Natural killer cell (primary cell): Measurements from ENCODE around the gene NDUFC2. TPM values are rescaled to one million over a fixed set of nuclear protein-coding genes. Genes with fewer than 3 reads are reported as not detected.
"Not testable (repeated sequence)": the region's sequence is repeated elsewhere in the genome, so short reads cannot be mapped to it uniquely, and the experiment has no call there.

ENCODE experiments used
- ATAC-seq, 3 donors: fragments of 150-1000 bp in 2 of 3; fragments of 200-7000 bp in 1 of 3; cut with Tn5 transposase; 1 replicate in 1 of 3; 2 replicates in 2 of 3; pipeline ENCODE4 v1.10.0; 2021; ENCODE audit warnings: mild to moderate bottlenecking in 2 of 3, moderate library complexity in 2 of 3
- DNase-seq, 2 donors: peaks; one replicate each; pipeline versions ENCODE4 v3.0.0 to v3.0.0-alpha.2; 2013 to 2021; ENCODE audit warnings: mixed read lengths in 1 of 2
- H3K27ac ChIP-seq: one replicate; pipeline ENCODE4 v1.5.1; 2013; ENCODE audit warnings: mild to moderate bottlenecking, low read length
- H3K27me3 ChIP-seq: one replicate; pipeline ENCODE4 v1.6.1; 2013; ENCODE audit warnings: low read length; ENCODE audit not compliant: control insufficient read depth, insufficient read depth
- H3K36me3 ChIP-seq: one replicate; pipeline ENCODE4 v1.6.1; 2013; ENCODE audit warnings: low read length; ENCODE audit not compliant: control insufficient read depth, insufficient read depth
- H3K4me1 ChIP-seq: one replicate; pipeline ENCODE4 v1.6.1; 2013; ENCODE audit warnings: low read length; ENCODE audit not compliant: control insufficient read depth, insufficient read depth
- H3K4me3 ChIP-seq: one replicate; pipeline ENCODE4 v1.5.1; 2013; ENCODE audit warnings: low read length
- H3K9me3 ChIP-seq: one replicate; pipeline ENCODE4 v1.6.1; 2013; ENCODE audit warnings: low read length; ENCODE audit not compliant: control insufficient read depth, insufficient read depth
- H3K27ac Mint-ChIP-seq, 2 donors: one replicate each; pipeline ENCODE4 v1.8.0; 2022; ENCODE audit warnings: mild to moderate bottlenecking in 2 of 2, mixed read lengths in 2 of 2, moderate library complexity in 1 of 2
- H3K27me3 Mint-ChIP-seq, 2 donors: one replicate each; pipeline ENCODE4 v1.8.0; 2022; ENCODE audit warnings: low read depth in 2 of 2, mixed read lengths in 2 of 2
- H3K36me3 Mint-ChIP-seq: one replicate; pipeline ENCODE4 v1.8.0; 2022; ENCODE audit warnings: mixed read lengths
- H3K4me1 Mint-ChIP-seq, 2 donors: one replicate each; pipeline ENCODE4 v1.8.0; 2022; ENCODE audit warnings: mixed read lengths in 2 of 2
- H3K4me3 Mint-ChIP-seq: one replicate; pipeline ENCODE4 v1.8.0; 2022; ENCODE audit warnings: mild to moderate bottlenecking, moderate library complexity, mixed read lengths
- H3K9me3 Mint-ChIP-seq, 2 donors: one replicate each; pipeline ENCODE4 v1.8.0; 2022; ENCODE audit warnings: mixed read lengths in 2 of 2
- CTCF ChIP-seq: fragments of 200-600 bp; IDR thresholded peaks from one replicate; pipeline ENCODE4 v1.8.0; 2022; ENCODE audit warnings: antibody characterized with exemption
- WGBS: methylation state at CpG from one replicate; pipeline ENCODE4 v1.1.7; 2013; ENCODE audit warnings: missing lambda C conversion rate; ENCODE audit not compliant: insufficient coverage; 5-methylcytosine and 5-hydroxymethylcytosine counted together
- intact Hi-C: fragments of 100-400 bp; cut with micrococcal nuclease; formaldehyde crosslinking; loops from one replicate; pipeline ENCODE4 v1.14.2; 2022
- total RNA-seq, 4 donors: library from RNA; stranded (reverse); fragments of 120-200 nt in 1 of 4; gene quantifications; one replicate each; pipeline versions ENCODE4 v1.2.3 to v1.2.4, GENCODE V29; 2013 to 2022

Gene NDUFC2
- total RNA-seq, 3 donors from 2014 or later (not counting 1 experiment from before 2014, with no cell fraction given): 51.8 to 75.4 (median 60.2) TPM

GRCh38 chr11:78062671-78063070 lies 17.0 kb downstream of the NDUFC2 start:
- peaks cover 4% of the 10 kb centered on the region for H3K36me3 Mint-ChIP-seq
- Histone ChIP-seq H3K4me1 (no peaks in the 10 kb centered on the region), H3K9me3 (no peaks in the 10 kb centered on the region), H3K27me3 (no peaks in the 10 kb centered on the region), H3K36me3 (peaks cover 1% of the 10 kb centered on the region), H3K27ac (no peak overlapping the region), H3K4me3 (no peak overlapping the region)
- TF ChIP-seq CTCF: no peak
- intact Hi-C loops: no loop called here
- ATAC-seq (no peak), DNase-seq (no peak)
- no peak overlapping the region for H3K4me3 Mint-ChIP-seq
- H3K9me3 Mint-ChIP-seq: no peaks in the 10 kb centered on the region
- H3K27me3 Mint-ChIP-seq: no peaks in the 10 kb centered on the region
- no peak overlapping the region for H3K27ac Mint-ChIP-seq
- WGBS: 100% methylated on average over 1 of the region's 2 CpGs
- H3K4me1 Mint-ChIP-seq: peaks cover 0 to 4% of the 10 kb centered on the region in 2 donors

- Mint-ChIP-seq H3K4me3 (no peak overlapping the region), H3K27ac (no peak overlapping the region), H3K9me3 (no peaks in the 10 kb centered on the region), H3K4me1 (peaks cover 0 to 4% of the 10 kb centered on the region in 2 donors), H3K27me3 (no peaks in the 10 kb centered on the region), H3K36me3 (no peaks in the 10 kb centered on the region)
- Histone ChIP-seq H3K4me1 (no peaks in the 10 kb centered on the region), H3K27me3 (no peaks in the 10 kb centered on the region), H3K4me3 (no peak overlapping the region), H3K27ac (no peak overlapping the region), H3K36me3 (no peaks in the 10 kb centered on the region), H3K9me3 (no peaks in the 10 kb centered on the region)
- WGBS: 75% methylated on average over 4 of the region's 4 CpGs
- no peak for ATAC-seq
- no peak for TF ChIP-seq CTCF
- intact Hi-C loops: no loop called here
- no peak for DNase-seq
These were observed 17.7 kb downstream of the NDUFC2 start for GRCh38 chr11:78061921-78062311.

- intact Hi-C loops: no loop called here
- no peak overlapping the region for H3K4me3 ChIP-seq
- no peaks in the 10 kb centered on the region for H3K27me3 Mint-ChIP-seq
- DNase-seq (no peak), ATAC-seq (no peak)
- H3K9me3 Mint-ChIP-seq: no peaks in the 10 kb centered on the region
- no peak overlapping the region for H3K27ac ChIP-seq
- no peaks in the 10 kb centered on the region for H3K36me3 Mint-ChIP-seq
- 76% methylated on average over 4 of the region's 4 CpGs for WGBS
- peaks cover 0 to 4% of the 10 kb centered on the region in 2 donors for H3K4me1 Mint-ChIP-seq
- no peak overlapping the region for H3K4me3 Mint-ChIP-seq
- no peak overlapping the region for H3K27ac Mint-ChIP-seq
- no peaks in the 10 kb centered on the region for H3K9me3 ChIP-seq
- H3K36me3 ChIP-seq: no peaks in the 10 kb centered on the region
- no peaks in the 10 kb centered on the region for H3K27me3 ChIP-seq
- H3K4me1 ChIP-seq: no peaks in the 10 kb centered on the region
- TF ChIP-seq CTCF: no peak
These were observed 18.4 kb downstream of the NDUFC2 start for GRCh38 chr11:78061088-78061920.

GRCh38 chr11:78060533-78060932 lies 19.1 kb downstream of the NDUFC2 start:
- no peak for DNase-seq
- Histone ChIP-seq H3K9me3 (no peaks in the 10 kb centered on the region), H3K36me3 (no peaks in the 10 kb centered on the region), H3K27me3 (no peaks in the 10 kb centered on the region), H3K4me1 (no peaks in the 10 kb centered on the region), H3K27ac (no peak overlapping the region), H3K4me3 (no peak overlapping the region)
- no peak for TF ChIP-seq CTCF
- no peak for ATAC-seq
- Mint-ChIP-seq H3K9me3 (no peaks in the 10 kb centered on the region), H3K27me3 (no peaks in the 10 kb centered on the region), H3K36me3 (no peaks in the 10 kb centered on the region), H3K4me3 (no peak overlapping the region), H3K27ac (no peak overlapping the region), H3K4me1 (peaks cover 0 to 4% of the 10 kb centered on the region in 2 donors)
- intact Hi-C loops: no loop called here
- 95% methylated on average over 8 of the region's 8 CpGs for WGBS

GRCh38 chr11:78059749-78060328 lies 19.8 kb downstream of the NDUFC2 start:
- H3K4me1 ChIP-seq, H3K27me3 ChIP-seq, H3K27ac Mint-ChIP-seq, H3K9me3 Mint-ChIP-seq, H3K36me3 ChIP-seq, H3K27me3 Mint-ChIP-seq, H3K36me3 Mint-ChIP-seq, ATAC-seq, H3K27ac ChIP-seq, H3K9me3 ChIP-seq, H3K4me3 ChIP-seq, H3K4me1 Mint-ChIP-seq, DNase-seq, intact Hi-C loops, H3K4me3 Mint-ChIP-seq: not testable (repeated sequence)
- 94% methylated on average over 9 of the region's 9 CpGs for whole genome bisulfite sequencing
